Measurements from ENCODE around the gene APOBEC2.

The APOBEC2 gene

GRCh38 chr6:41037107-41037900, 15.7 kb upstream of the APOBEC2 start:
- Histone ChIP-seq H3K27me3 (ENCODE audit: low read depth, low read length) (peaks cover 23% of the 10 kb centered on the region; the same call in 1 of the 2 replicates), H3K4me3 (ENCODE audit: low read length) (no peak overlapping the region), H3K4me1 (ENCODE audit: low read length) (peaks cover 18% of the 10 kb centered on the region), H3K9me3 (ENCODE audit: insufficient read depth, low read length) (no peaks in the 10 kb centered on the region), H3K27ac (ENCODE audit: low read length) (no peak overlapping the region), H4K20me1 (ENCODE audit: insufficient read depth, low read length) (no peaks in the 10 kb centered on the region), H3K4me2 (ENCODE audit: low read length) (no peak overlapping the region), H3K79me2 (ENCODE audit: low read length) (no peaks in the 10 kb centered on the region), H3K9ac (ENCODE audit: low read length) (no peak overlapping the region), H2AFZ (ENCODE audit: low read depth, low read length) (no peak overlapping the region), H3K36me3 (replicated peaks; ENCODE audit: low read depth, low read length) (no peaks in the 10 kb centered on the region)
- no peak for TF ChIP-seq CTCF (IDR thresholded peaks at IDR 0.05; ENCODE audit: low read depth, low read length)
- no peak for TF ChIP-seq EZH2phosphoT487 (IDR thresholded peaks at IDR 0.05; ENCODE audit: low read depth)

- H2AFZ ChIP-seq (ENCODE audit: low read depth, low read length), result no peak overlapping the region
- no peaks in the 10 kb centered on the region for H4K20me1 ChIP-seq (ENCODE audit: insufficient read depth, low read length)
- TF ChIP-seq EZH2phosphoT487 (IDR thresholded peaks at IDR 0.05; ENCODE audit: low read depth) (no peak), CTCF (IDR thresholded peaks at IDR 0.05; ENCODE audit: low read depth, low read length) (no peak)
- H3K4me3 ChIP-seq (ENCODE audit: low read length), result no peak overlapping the region
- H3K4me1 ChIP-seq (ENCODE audit: low read length), result peaks cover 18% of the 10 kb centered on the region
- no peak overlapping the region for H3K27ac ChIP-seq (ENCODE audit: low read length)
- no peaks in the 10 kb centered on the region for H3K79me2 ChIP-seq (ENCODE audit: low read length)
- H3K36me3 ChIP-seq (replicated peaks; ENCODE audit: low read depth, low read length), result no peaks in the 10 kb centered on the region
- no peak overlapping the region for H3K9ac ChIP-seq (ENCODE audit: low read length)
- H3K9me3 ChIP-seq (ENCODE audit: insufficient read depth, low read length), result no peaks in the 10 kb centered on the region
- peaks cover 23% of the 10 kb centered on the region; the same call in 1 of the 2 replicates for H3K27me3 ChIP-seq (ENCODE audit: low read depth, low read length)
- no peak overlapping the region for H3K4me2 ChIP-seq (ENCODE audit: low read length)
Observed at GRCh38 chr6:41038205-41038604, 14.8 kb upstream of the APOBEC2 start.

- peaks cover 23% of the 10 kb centered on the region; the same call in 1 of the 2 replicates for H3K27me3 ChIP-seq (ENCODE audit: low read depth, low read length)
- H3K4me1 ChIP-seq (ENCODE audit: low read length), result peaks cover 18% of the 10 kb centered on the region
- no peak within 1 kb of the TSS for H2AFZ ChIP-seq (ENCODE audit: low read depth, low read length)
- TF ChIP-seq CTCF (IDR thresholded peaks at IDR 0.05; ENCODE audit: low read depth, low read length) (peak; percentile 98), EZH2phosphoT487 (IDR thresholded peaks at IDR 0.05; ENCODE audit: low read depth) (no peak)
- H3K36me3 ChIP-seq (replicated peaks; ENCODE audit: low read depth, low read length), result no peaks in the 10 kb centered on the region
- H3K4me2 ChIP-seq (ENCODE audit: low read length), result peak within 1 kb of the TSS; percentile 38
- H3K9me3 ChIP-seq (ENCODE audit: insufficient read depth, low read length), result no peaks in the 10 kb centered on the region
- no peaks in the 10 kb centered on the region for H4K20me1 ChIP-seq (ENCODE audit: insufficient read depth, low read length)
- H3K9ac ChIP-seq (ENCODE audit: low read length), result no peak within 1 kb of the TSS
- no peak within 1 kb of the TSS for H3K4me3 ChIP-seq (ENCODE audit: low read length)
- no peak within 1 kb of the TSS for H3K27ac ChIP-seq (ENCODE audit: low read length)
- H3K79me2 ChIP-seq (ENCODE audit: low read length), result no peaks in the 10 kb centered on the region
Observed at GRCh38 chr6:41039060-41039998, 13.7 kb upstream of the APOBEC2 start, which contains the start of gene UNC5CL. UNC5CL (minus strand) TSS chr6:41039221; CDS start chr6:41035074, 4,147 bp downstream.

All from OCI-LY3 (cell line).